Loucy (cell line): Measurements from ENCODE around the gene CYP17A1.

Experiments used
- EZH2phosphoT487 ChIP-seq: fragments of 200-600 bp; IDR thresholded peaks from 2 replicates; pipeline ENCODE4 v1.6.1; 2018; ENCODE audit warnings: antibody characterized with exemption, mild to moderate bottlenecking, moderate library complexity, borderline replicate concordance
- TF ChIP-seq, protein P1 (sequence below): fragments of 200-600 bp; sonication (generic); conservative IDR thresholded peaks from 2 replicates; pipeline ENCODE4 v1.5.1; 2014; ENCODE audit warnings: mild to moderate bottlenecking, antibody characterized with exemption, low read length

DNA sequence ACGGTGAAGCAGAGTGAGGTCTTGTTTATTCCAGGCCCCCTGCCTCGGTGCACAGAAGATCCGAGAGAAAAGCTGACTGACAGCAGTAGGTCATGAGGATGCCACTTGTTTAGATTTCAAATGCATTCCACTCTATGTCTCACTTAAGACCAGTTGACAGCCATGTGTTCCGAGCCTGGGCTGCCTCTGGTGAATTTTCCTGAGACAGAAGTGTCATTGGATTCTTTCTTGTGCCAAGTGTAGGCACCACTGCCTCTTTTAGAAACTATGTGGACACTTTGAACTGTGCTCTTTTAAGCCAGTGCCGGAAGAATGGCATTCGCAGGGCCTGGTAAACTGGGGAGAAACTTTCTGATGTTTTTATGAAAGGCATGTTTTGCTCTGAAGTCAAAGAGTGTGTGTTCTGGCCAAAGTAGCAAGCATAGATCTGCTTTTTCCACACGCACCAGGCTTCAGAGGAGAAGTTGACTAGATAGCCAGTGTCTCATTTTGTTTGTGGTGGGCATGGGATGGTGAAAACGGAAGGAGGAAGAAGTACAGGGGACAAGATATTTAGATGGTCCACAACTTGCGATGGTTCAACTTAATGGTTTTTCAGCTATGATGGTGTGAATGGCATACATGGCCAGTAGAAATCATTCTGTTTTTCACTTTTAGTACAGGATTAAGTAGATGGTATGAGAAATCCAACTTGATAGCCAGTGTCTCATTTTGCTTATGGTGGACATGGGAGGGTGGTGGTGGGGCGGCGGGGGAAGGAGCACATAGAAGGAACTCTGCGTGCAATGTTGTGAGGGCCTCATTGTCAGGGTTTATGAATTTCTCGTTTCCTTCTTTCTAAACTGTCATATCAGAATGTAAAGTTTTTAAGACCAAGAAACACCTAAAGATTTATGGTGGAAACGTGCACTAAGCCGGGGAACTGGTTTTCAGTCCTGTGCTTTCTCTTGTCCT lies 41.5 kb downstream of the CYP17A1 start:
- TF ChIP-seq, protein P1, sequence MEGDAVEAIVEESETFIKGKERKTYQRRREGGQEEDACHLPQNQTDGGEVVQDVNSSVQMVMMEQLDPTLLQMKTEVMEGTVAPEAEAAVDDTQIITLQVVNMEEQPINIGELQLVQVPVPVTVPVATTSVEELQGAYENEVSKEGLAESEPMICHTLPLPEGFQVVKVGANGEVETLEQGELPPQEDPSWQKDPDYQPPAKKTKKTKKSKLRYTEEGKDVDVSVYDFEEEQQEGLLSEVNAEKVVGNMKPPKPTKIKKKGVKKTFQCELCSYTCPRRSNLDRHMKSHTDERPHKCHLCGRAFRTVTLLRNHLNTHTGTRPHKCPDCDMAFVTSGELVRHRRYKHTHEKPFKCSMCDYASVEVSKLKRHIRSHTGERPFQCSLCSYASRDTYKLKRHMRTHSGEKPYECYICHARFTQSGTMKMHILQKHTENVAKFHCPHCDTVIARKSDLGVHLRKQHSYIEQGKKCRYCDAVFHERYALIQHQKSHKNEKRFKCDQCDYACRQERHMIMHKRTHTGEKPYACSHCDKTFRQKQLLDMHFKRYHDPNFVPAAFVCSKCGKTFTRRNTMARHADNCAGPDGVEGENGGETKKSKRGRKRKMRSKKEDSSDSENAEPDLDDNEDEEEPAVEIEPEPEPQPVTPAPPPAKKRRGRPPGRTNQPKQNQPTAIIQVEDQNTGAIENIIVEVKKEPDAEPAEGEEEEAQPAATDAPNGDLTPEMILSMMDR = no peak
- no peak for TF ChIP-seq EZH2phosphoT487
